ENCODE data around the gene RFTN1. TPM values are rescaled to one million over a fixed set of nuclear protein-coding genes. Genes with fewer than 3 reads are reported as not detected.

RFTN1 gene
- total and polyA plus RNA-seq, 4 donors, result 4.4 to 20.4 (median 11.9) TPM

- 86% methylated on average over 6 of the region's 6 CpGs for WGBS
- H3K27ac ChIP-seq (ENCODE audit: low read depth in 1 of 2, low read length in 2 of 2), result no peak overlapping the region
- H3K27me3 ChIP-seq (ENCODE audit: control insufficient read depth in 4 of 4, insufficient read depth in 4 of 4, low read length in 3 of 4), result no peaks in the 10 kb centered on the region
- DNase-seq (ENCODE audit: low spot score), result no peak
- no peaks in the 10 kb centered on the region for H3K9me3 ChIP-seq (ENCODE audit: control insufficient read depth in 4 of 4, low read length in 3 of 4)
- H3K36me3 ChIP-seq (ENCODE audit: control insufficient read depth in 4 of 4, insufficient read depth in 3 of 4, low read depth in 1 of 4, low read length in 3 of 4), result peaks cover 0 to 6% (median 1%) of the 10 kb centered on the region in 4 donors
- no peak overlapping the region for H3K4me3 ChIP-seq (ENCODE audit: low read depth in 1 of 3, low read length in 3 of 3)
- H3K4me1 ChIP-seq (ENCODE audit: control insufficient read depth in 4 of 4, insufficient read depth in 4 of 4, low read length in 3 of 4), result no peaks in the 10 kb centered on the region
- no peak overlapping the region for H3K9ac ChIP-seq (ENCODE audit: low read depth in 1 of 2, low read length in 2 of 2)
- TF ChIP-seq JUND (IDR thresholded peaks at IDR 0.05) (no peak), RAD21 (IDR thresholded peaks at IDR 0.05) (no peak), FOXA1 (IDR thresholded peaks at IDR 0.05) (no peak), SP1 (IDR thresholded peaks at IDR 0.05) (no peak)
- TF ChIP-seq, protein P1, sequence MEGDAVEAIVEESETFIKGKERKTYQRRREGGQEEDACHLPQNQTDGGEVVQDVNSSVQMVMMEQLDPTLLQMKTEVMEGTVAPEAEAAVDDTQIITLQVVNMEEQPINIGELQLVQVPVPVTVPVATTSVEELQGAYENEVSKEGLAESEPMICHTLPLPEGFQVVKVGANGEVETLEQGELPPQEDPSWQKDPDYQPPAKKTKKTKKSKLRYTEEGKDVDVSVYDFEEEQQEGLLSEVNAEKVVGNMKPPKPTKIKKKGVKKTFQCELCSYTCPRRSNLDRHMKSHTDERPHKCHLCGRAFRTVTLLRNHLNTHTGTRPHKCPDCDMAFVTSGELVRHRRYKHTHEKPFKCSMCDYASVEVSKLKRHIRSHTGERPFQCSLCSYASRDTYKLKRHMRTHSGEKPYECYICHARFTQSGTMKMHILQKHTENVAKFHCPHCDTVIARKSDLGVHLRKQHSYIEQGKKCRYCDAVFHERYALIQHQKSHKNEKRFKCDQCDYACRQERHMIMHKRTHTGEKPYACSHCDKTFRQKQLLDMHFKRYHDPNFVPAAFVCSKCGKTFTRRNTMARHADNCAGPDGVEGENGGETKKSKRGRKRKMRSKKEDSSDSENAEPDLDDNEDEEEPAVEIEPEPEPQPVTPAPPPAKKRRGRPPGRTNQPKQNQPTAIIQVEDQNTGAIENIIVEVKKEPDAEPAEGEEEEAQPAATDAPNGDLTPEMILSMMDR (IDR thresholded peaks at IDR 0.05; ENCODE audit: low read depth, low read length, missing input control), result no peak
Observed at GRCh38 chr3:16449369-16449768, 64.1 kb downstream of the RFTN1 start.

DNA sequence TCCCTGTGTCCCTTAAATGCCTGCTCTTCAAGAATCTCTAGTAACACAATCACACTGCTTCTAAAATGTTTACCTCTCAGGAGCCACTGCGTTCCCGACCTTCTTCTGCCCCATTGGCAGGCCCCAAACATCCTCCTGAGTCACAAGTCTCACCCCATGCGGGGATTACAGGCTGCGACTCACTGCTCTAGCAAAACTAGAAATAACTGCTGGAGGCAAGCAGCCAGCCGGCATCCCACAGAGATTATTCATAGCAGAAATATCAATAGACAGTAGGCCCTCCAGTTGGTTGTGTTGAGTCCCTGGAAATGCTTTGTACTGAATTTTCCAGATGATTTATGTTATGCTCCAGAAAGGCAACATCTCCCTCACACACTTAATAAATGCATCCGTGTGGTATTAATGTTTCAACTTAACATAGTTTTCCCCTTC lies 64.8 kb downstream of the RFTN1 start:
- no peak overlapping the region for H3K9ac ChIP-seq (ENCODE audit: low read depth in 1 of 2, low read length in 2 of 2)
- H3K4me3 ChIP-seq (ENCODE audit: low read depth in 1 of 3, low read length in 3 of 3), result no peak overlapping the region
- no peaks in the 10 kb centered on the region for H3K27me3 ChIP-seq (ENCODE audit: control insufficient read depth in 4 of 4, insufficient read depth in 4 of 4, low read length in 3 of 4)
- H3K4me1 ChIP-seq (ENCODE audit: control insufficient read depth in 4 of 4, insufficient read depth in 4 of 4, low read length in 3 of 4), result no peaks in the 10 kb centered on the region
- H3K9me3 ChIP-seq (ENCODE audit: control insufficient read depth in 4 of 4, low read length in 3 of 4), result no peaks in the 10 kb centered on the region
- H3K36me3 ChIP-seq (ENCODE audit: control insufficient read depth in 4 of 4, insufficient read depth in 3 of 4, low read depth in 1 of 4, low read length in 3 of 4), result peaks cover 0 to 6% (median 1%) of the 10 kb centered on the region in 4 donors
- no peak overlapping the region for H3K27ac ChIP-seq (ENCODE audit: low read depth in 1 of 2, low read length in 2 of 2)
- 77% methylated on average over 6 of the region's 6 CpGs for WGBS
- TF ChIP-seq, protein P2, sequence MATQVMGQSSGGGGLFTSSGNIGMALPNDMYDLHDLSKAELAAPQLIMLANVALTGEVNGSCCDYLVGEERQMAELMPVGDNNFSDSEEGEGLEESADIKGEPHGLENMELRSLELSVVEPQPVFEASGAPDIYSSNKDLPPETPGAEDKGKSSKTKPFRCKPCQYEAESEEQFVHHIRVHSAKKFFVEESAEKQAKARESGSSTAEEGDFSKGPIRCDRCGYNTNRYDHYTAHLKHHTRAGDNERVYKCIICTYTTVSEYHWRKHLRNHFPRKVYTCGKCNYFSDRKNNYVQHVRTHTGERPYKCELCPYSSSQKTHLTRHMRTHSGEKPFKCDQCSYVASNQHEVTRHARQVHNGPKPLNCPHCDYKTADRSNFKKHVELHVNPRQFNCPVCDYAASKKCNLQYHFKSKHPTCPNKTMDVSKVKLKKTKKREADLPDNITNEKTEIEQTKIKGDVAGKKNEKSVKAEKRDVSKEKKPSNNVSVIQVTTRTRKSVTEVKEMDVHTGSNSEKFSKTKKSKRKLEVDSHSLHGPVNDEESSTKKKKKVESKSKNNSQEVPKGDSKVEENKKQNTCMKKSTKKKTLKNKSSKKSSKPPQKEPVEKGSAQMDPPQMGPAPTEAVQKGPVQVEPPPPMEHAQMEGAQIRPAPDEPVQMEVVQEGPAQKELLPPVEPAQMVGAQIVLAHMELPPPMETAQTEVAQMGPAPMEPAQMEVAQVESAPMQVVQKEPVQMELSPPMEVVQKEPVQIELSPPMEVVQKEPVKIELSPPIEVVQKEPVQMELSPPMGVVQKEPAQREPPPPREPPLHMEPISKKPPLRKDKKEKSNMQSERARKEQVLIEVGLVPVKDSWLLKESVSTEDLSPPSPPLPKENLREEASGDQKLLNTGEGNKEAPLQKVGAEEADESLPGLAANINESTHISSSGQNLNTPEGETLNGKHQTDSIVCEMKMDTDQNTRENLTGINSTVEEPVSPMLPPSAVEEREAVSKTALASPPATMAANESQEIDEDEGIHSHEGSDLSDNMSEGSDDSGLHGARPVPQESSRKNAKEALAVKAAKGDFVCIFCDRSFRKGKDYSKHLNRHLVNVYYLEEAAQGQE (IDR thresholded peaks at IDR 0.05), result no peak
- TF ChIP-seq JUND (IDR thresholded peaks at IDR 0.05) (no peak), SP1 (IDR thresholded peaks at IDR 0.05) (no peak), TAF1 (conservative IDR thresholded peaks at IDR 0.05) (no peak), GABPA (IDR thresholded peaks at IDR 0.05 in 1 of 2, conservative IDR thresholded peaks at IDR 0.05 in 1 of 2) (no peak), FOXA1 (IDR thresholded peaks at IDR 0.05) (no peak), RXRA (IDR thresholded peaks at IDR 0.05) (no peak), YY1 (IDR thresholded peaks at IDR 0.05) (no peak), RAD21 (IDR thresholded peaks at IDR 0.05) (no peak), EGR1 (IDR thresholded peaks at IDR 0.05; ENCODE audit: low read depth in 2 of 2) (no peak), MAX (IDR thresholded peaks at IDR 0.05) (no peak), ATF3 (IDR thresholded peaks at IDR 0.05) (no peak), NR2F2 (IDR thresholded peaks at IDR 0.05) (no peak), HNF4G (IDR thresholded peaks at IDR 0.05) (no peak)
- TF ChIP-seq, protein P3, sequence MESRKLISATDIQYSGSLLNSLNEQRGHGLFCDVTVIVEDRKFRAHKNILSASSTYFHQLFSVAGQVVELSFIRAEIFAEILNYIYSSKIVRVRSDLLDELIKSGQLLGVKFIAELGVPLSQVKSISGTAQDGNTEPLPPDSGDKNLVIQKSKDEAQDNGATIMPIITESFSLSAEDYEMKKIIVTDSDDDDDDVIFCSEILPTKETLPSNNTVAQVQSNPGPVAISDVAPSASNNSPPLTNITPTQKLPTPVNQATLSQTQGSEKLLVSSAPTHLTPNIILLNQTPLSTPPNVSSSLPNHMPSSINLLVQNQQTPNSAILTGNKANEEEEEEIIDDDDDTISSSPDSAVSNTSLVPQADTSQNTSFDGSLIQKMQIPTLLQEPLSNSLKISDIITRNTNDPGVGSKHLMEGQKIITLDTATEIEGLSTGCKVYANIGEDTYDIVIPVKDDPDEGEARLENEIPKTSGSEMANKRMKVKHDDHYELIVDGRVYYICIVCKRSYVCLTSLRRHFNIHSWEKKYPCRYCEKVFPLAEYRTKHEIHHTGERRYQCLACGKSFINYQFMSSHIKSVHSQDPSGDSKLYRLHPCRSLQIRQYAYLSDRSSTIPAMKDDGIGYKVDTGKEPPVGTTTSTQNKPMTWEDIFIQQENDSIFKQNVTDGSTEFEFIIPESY (IDR thresholded peaks at IDR 0.05), result no peak
- TF ChIP-seq, protein P1 (IDR thresholded peaks at IDR 0.05; ENCODE audit: low read depth, low read length, missing input control), result no peak
- no peak for DNase-seq (ENCODE audit: low spot score)

All from liver (tissue), 9 donors.